CD14-positive monocyte (primary cell): Measurements from ENCODE around the gene DHCR7. TPM values are rescaled to one million over a fixed set of nuclear protein-coding genes. Genes with fewer than 3 reads are reported as not detected.
A peak's percentile ranks its signal among the peaks of the same experiment; 100 is the strongest.

Experiments
- DNase-seq, 3 donors: peaks; one replicate each; pipeline ENCODE4 v3.0.0-alpha.2; 2011 to 2022
- H2AFZ ChIP-seq: 2 replicates; pipeline ENCODE4 v1.6.0; 2012; ENCODE audit warnings: mild to moderate bottlenecking, low read depth, low read length, inconsistent platforms; ENCODE audit not compliant: insufficient read depth, poor library complexity, severe bottlenecking
- H3K27ac ChIP-seq, 2 donors: 1 replicate in 1 of 2; 2 replicates in 1 of 2; pipeline ENCODE4 v1.5.1; 2012 to 2013; ENCODE audit warnings: low read length in 2 of 2, control low read depth in 1 of 2, inconsistent platforms in 1 of 2, low read depth in 1 of 2, mild to moderate bottlenecking in 1 of 2
- H3K27me3 ChIP-seq, 2 donors: one replicate each; pipeline versions ENCODE4 v1.6.0 to v1.6.1; 2011 to 2013; ENCODE audit warnings: low read length in 2 of 2; ENCODE audit not compliant: control insufficient read depth in 2 of 2, insufficient read depth in 2 of 2
- H3K36me3 ChIP-seq, 2 donors: replicated peaks in 1 of 2; 1 replicate in 1 of 2; 2 replicates in 1 of 2; pipeline versions ENCODE4 v1.5.1 to v1.6.1; 2012 to 2013; ENCODE audit warnings: low read length in 2 of 2, control low read depth in 1 of 2, inconsistent platforms in 1 of 2, mild to moderate bottlenecking in 1 of 2; ENCODE audit not compliant: insufficient read depth in 2 of 2, control insufficient read depth in 1 of 2
- H3K4me1 ChIP-seq, 2 donors: 1 replicate in 1 of 2; 2 replicates in 1 of 2; pipeline versions ENCODE4 v1.5.1 to v1.6.1; 2012 to 2013; ENCODE audit warnings: low read length in 2 of 2, control low read depth in 1 of 2, inconsistent platforms in 1 of 2, mild to moderate bottlenecking in 1 of 2, moderate library complexity in 1 of 2; ENCODE audit not compliant: insufficient read depth in 2 of 2, control insufficient read depth in 1 of 2
- H3K4me2 ChIP-seq: replicated peaks from 2 replicates; pipeline ENCODE3; 2012; ENCODE audit warnings: low read length, moderate library complexity, mild to moderate bottlenecking; ENCODE audit not compliant: poor library complexity, severe bottlenecking; ENCODE audit errors: extremely low read depth
- H3K4me3 ChIP-seq, 3 experiments: fragments of 200-600 bp in 1 of 3; sonication (generic) in 1 of 3; replicated peaks in 1 of 3; 1 replicate in 2 of 3; 2 replicates in 1 of 3; pipeline ENCODE4 v1.5.1; 2011 to 2013; ENCODE audit warnings: low read length in 3 of 3, mild to moderate bottlenecking in 3 of 3, control low read depth in 2 of 3, low read depth in 2 of 3, inconsistent platforms in 1 of 3, moderate library complexity in 1 of 3
- H3K79me2 ChIP-seq: 2 replicates; pipeline ENCODE4 v1.6.0; 2012; ENCODE audit warnings: mild to moderate bottlenecking, control low read depth, inconsistent platforms, low read length, moderate library complexity; ENCODE audit not compliant: insufficient read depth
- H3K9ac ChIP-seq: 2 replicates; pipeline ENCODE4 v1.6.0; 2017; ENCODE audit warnings: low read length, mild to moderate bottlenecking; ENCODE audit not compliant: insufficient read depth, poor library complexity, severe bottlenecking
- H3K9me3 ChIP-seq, 2 donors: replicated peaks in 1 of 2; 1 replicate in 1 of 2; 2 replicates in 1 of 2; pipeline versions ENCODE4 v1.5.1 to v1.6.1; 2012 to 2013; ENCODE audit warnings: low read length in 2 of 2, control low read depth in 1 of 2; ENCODE audit not compliant: control insufficient read depth in 1 of 2, insufficient read depth in 1 of 2
- H4K20me1 ChIP-seq: 2 replicates; pipeline ENCODE4 v1.6.0; 2012; ENCODE audit warnings: mild to moderate bottlenecking, low read length, control low read depth, moderate library complexity; ENCODE audit not compliant: insufficient read depth
- H3K27ac Mint-ChIP-seq, 7 donors: one replicate each; pipeline ENCODE4 v1.8.0; 2020; ENCODE audit warnings: mild to moderate bottlenecking in 7 of 7, mixed read lengths in 7 of 7, moderate library complexity in 6 of 7, inconsistent platforms in 2 of 7
- H3K27me3 Mint-ChIP-seq, 3 donors: one replicate each; pipeline ENCODE4 v1.8.0; 2021 to 2022; ENCODE audit warnings: low read depth in 3 of 3, mild to moderate bottlenecking in 3 of 3, mixed read lengths in 3 of 3, moderate library complexity in 3 of 3, inconsistent platforms in 1 of 3
- H3K36me3 Mint-ChIP-seq, 2 donors: one replicate each; pipeline ENCODE4 v1.8.0; 2020; ENCODE audit warnings: mixed read lengths in 2 of 2, inconsistent platforms in 1 of 2, mild to moderate bottlenecking in 1 of 2
- H3K4me1 Mint-ChIP-seq: one replicate; pipeline ENCODE4 v1.8.0; 2020; ENCODE audit warnings: mild to moderate bottlenecking, mixed read lengths
- H3K4me3 Mint-ChIP-seq, 2 donors: one replicate each; pipeline ENCODE4 v1.8.0; 2020; ENCODE audit warnings: mild to moderate bottlenecking in 2 of 2, mixed read lengths in 2 of 2, moderate library complexity in 1 of 2
- H3K9me3 Mint-ChIP-seq, 7 donors: one replicate each; pipeline ENCODE4 v1.8.0; 2020 to 2022; ENCODE audit warnings: mixed read lengths in 7 of 7, mild to moderate bottlenecking in 6 of 7, moderate library complexity in 6 of 7, inconsistent platforms in 2 of 7
- WGBS: methylation state at CpG from one replicate; pipeline ENCODE4 v1.1.5; 2013; ENCODE audit warnings: missing lambda C conversion rate; ENCODE audit not compliant: insufficient coverage; 5-methylcytosine and 5-hydroxymethylcytosine counted together
- intact Hi-C, 2 donors: fragments of 100-400 bp; cut with micrococcal nuclease; formaldehyde crosslinking; loops; one replicate each; pipeline versions ENCODE4 v1.15.0 to v1.15.1; 2023
- polyA plus RNA-seq, 3 donors: library from polyadenylated mRNA; depleted of rRNA in 1 of 3; unstranded in 2 of 3; stranded (reverse) in 1 of 3; fragments of 300-500 nt in 2 of 3; fragments of >200 nt in 1 of 3; fragmentation: Illumina TruSeq in 2 of 3; gene quantifications; 1 replicate in 2 of 3; 2 replicates in 1 of 3; pipeline ENCODE4 v1.2.3, GENCODE V29; 2012 to 2021
- TF ChIP-seq, protein P1 (sequence below): fragments of 200-600 bp; IDR thresholded peaks from one replicate; pipeline ENCODE4 v1.8.0; 2022; ENCODE audit warnings: antibody characterized with exemption, mild to moderate bottlenecking

The DHCR7 gene
- polyA plus RNA-seq, 3 donors, result 2.2 to 3.9 (median 2.2) TPM

DNA sequence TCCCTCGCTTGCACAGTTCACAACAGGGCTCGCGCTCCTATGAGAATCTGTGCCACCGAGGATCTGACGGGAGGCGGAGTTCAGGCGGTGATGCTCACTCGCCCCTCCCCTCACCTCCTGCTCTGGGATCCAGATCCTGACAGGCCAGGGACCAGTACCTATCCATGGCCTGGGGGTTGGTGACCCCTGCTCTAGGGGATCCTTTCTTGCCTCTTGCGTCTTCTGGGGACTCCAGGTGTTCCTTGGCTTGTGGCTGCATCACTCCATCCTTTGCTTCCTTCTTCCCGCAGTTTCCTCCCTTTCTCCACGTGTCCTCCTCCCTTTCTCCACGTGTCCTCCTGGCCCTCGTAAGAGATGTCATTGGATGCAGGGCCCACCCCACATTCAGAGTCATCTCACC, 48.2 kb upstream of the DHCR7 start:
- Histone ChIP-seq H3K9me3 (no peaks in the 10 kb centered on the region), H3K4me2 (no peak overlapping the region), H4K20me1 (peaks cover 8% of the 10 kb centered on the region), H3K79me2 (no peaks in the 10 kb centered on the region), H3K27ac (no peak overlapping the region), H3K9ac (no peak overlapping the region), H3K36me3 (peaks cover 90 to 99% of the 10 kb centered on the region in 2 donors), H3K27me3 (no peaks in the 10 kb centered on the region), H3K4me3 (no peak overlapping the region), H2AFZ (no peak overlapping the region), H3K4me1 (no peaks in the 10 kb centered on the region)
- intact Hi-C loops, result no loop called here
- TF ChIP-seq, protein P1, sequence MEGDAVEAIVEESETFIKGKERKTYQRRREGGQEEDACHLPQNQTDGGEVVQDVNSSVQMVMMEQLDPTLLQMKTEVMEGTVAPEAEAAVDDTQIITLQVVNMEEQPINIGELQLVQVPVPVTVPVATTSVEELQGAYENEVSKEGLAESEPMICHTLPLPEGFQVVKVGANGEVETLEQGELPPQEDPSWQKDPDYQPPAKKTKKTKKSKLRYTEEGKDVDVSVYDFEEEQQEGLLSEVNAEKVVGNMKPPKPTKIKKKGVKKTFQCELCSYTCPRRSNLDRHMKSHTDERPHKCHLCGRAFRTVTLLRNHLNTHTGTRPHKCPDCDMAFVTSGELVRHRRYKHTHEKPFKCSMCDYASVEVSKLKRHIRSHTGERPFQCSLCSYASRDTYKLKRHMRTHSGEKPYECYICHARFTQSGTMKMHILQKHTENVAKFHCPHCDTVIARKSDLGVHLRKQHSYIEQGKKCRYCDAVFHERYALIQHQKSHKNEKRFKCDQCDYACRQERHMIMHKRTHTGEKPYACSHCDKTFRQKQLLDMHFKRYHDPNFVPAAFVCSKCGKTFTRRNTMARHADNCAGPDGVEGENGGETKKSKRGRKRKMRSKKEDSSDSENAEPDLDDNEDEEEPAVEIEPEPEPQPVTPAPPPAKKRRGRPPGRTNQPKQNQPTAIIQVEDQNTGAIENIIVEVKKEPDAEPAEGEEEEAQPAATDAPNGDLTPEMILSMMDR, result no peak
- Mint-ChIP-seq H3K4me3 (no peak overlapping the region), H3K36me3 (peaks cover 84 to 97% of the 10 kb centered on the region in 2 donors), H3K27me3 (peaks cover 0 to 3% (median 2%) of the 10 kb centered on the region in 3 donors), H3K9me3 (no peaks in the 10 kb centered on the region), H3K27ac (peak overlapping the region in 3 of 7 donors; percentile 4 to 40 (median 38)), H3K4me1 (peaks cover 4% of the 10 kb centered on the region)
- 98% methylated on average over 13 of the region's 13 CpGs for WGBS
- no peak for DNase-seq

DNA sequence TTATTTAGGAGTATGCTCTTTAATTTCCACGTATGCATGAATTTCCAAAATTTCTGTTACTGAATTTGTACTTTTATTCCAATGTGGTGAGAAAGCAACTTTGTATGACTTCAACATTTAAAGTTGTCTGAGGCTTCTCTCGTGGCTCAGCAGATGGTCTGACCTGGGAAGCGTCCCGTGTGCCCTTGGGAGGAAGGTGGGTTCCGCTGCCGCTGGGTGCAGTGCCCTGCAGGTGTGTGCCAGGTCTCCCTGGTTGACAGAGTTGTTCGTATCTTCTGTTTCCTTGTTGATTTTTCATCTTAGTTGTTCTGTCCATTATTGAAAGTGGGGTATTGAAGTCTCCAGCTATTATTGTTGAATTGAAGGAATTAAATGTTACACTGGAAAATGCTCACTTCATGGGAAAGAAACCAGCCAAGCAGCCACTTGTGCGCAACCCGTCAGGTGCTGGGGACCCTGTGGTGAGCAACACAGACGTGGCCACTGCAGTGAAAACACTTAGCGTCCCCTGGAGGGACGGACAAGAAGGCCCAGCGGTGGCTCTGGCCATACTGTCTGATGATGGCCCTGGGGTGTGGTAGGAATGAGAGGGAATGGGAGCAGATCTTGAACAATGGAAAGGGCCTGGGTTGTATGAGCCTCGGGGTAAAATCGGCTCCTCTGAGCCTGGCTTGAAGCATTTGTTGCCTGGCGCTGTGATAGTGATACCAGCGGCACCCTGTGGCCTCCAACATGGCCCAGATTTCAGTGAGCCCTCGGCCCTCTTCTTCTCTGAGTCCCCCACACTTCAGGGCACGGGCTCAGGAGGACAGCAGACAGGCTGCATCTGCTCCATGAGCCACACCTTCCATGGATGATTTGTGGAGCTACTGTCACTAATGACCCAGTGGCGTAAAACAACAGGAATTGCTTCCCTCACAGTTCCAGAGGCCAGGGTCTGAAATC, 47.4 kb upstream of the DHCR7 start:
- Histone ChIP-seq H3K4me2 (no peak overlapping the region), H3K4me3 (no peak overlapping the region), H3K9ac (no peak overlapping the region), H3K9me3 (no peaks in the 10 kb centered on the region), H3K4me1 (no peaks in the 10 kb centered on the region), H4K20me1 (peaks cover 8% of the 10 kb centered on the region), H3K36me3 (peaks cover 90 to 99% of the 10 kb centered on the region in 2 donors), H2AFZ (no peak overlapping the region), H3K27ac (no peak overlapping the region), H3K79me2 (no peaks in the 10 kb centered on the region), H3K27me3 (no peaks in the 10 kb centered on the region)
- intact Hi-C loops, result no loop called here
- Mint-ChIP-seq H3K4me1 (peaks cover 4% of the 10 kb centered on the region), H3K27ac (no peak overlapping the region), H3K27me3 (peaks cover 0 to 3% (median 2%) of the 10 kb centered on the region in 3 donors), H3K36me3 (peaks cover 87 to 97% of the 10 kb centered on the region in 2 donors), H3K4me3 (no peak overlapping the region), H3K9me3 (no peaks in the 10 kb centered on the region)
- WGBS, result 98% methylated on average over 18 of the region's 20 CpGs
- no peak for DNase-seq
- TF ChIP-seq, protein P1, result no peak
